ENCODE data around the gene MLX.

DNA sequence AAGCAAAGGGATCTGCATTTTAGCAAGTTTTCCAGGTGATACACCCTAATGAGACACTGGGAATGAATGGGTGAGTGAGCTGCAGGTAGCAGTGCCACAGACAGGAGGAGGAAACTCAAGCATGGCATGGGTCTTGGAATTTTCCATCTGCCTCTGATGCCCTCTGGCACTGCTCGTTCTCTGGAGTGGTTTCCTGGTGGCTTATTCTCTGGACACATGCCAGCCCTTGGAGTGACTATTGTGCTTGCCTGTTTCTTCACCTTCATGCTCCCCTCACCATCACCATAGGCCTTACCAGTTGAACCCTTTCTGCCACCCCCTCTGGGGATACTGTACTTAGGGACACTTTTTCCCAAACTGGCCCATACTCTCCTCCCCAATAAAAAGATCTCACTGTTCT, 3.4 kb upstream of the MLX start:
- TF ChIP-seq, protein P1, sequence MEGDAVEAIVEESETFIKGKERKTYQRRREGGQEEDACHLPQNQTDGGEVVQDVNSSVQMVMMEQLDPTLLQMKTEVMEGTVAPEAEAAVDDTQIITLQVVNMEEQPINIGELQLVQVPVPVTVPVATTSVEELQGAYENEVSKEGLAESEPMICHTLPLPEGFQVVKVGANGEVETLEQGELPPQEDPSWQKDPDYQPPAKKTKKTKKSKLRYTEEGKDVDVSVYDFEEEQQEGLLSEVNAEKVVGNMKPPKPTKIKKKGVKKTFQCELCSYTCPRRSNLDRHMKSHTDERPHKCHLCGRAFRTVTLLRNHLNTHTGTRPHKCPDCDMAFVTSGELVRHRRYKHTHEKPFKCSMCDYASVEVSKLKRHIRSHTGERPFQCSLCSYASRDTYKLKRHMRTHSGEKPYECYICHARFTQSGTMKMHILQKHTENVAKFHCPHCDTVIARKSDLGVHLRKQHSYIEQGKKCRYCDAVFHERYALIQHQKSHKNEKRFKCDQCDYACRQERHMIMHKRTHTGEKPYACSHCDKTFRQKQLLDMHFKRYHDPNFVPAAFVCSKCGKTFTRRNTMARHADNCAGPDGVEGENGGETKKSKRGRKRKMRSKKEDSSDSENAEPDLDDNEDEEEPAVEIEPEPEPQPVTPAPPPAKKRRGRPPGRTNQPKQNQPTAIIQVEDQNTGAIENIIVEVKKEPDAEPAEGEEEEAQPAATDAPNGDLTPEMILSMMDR (IDR thresholded peaks at IDR 0.05) = no peak
- TF ChIP-seq EZH2 (IDR thresholded peaks at IDR 0.05; ENCODE audit: borderline replicate concordance, insufficient read depth, low read depth, low read length, poor library complexity, severe bottlenecking) = no peak
